BJ (cell line): Measurements from ENCODE around the gene GREB1. TPM values are rescaled to one million over a fixed set of nuclear protein-coding genes. Genes with fewer than 3 reads are reported as not detected.

Experiments
- CTCF ChIA-PET: fragments of 350-600 bp; formaldehyde crosslinking; extraction: SDS; loops from one replicate; lab custom pipeline; 2021; ENCODE audit warnings: antibody characterized with exemption, inconsistent platforms; lab: Yijun Ruan, JAX
- POLR2A ChIA-PET: fragments of 300-600 bp; sonication (Branson Sonifier 250); formaldehyde crosslinking; extraction: SDS; loops from one replicate; lab custom pipeline; 2021; ENCODE audit warnings: antibody characterized with exemption; lab: Charles Lee
- DNase-seq: peaks from one replicate; pipeline ENCODE4 v3.0.0-alpha.2; 2011; ENCODE audit warnings: low read depth
- H3K27me3 ChIP-seq: 2 replicates; pipeline ENCODE4 v1.6.0; 2011; ENCODE audit warnings: low read length; ENCODE audit not compliant: control insufficient read depth, insufficient read depth
- H3K36me3 ChIP-seq: 2 replicates; pipeline ENCODE4 v1.5.1; 2011; ENCODE audit warnings: low read length; ENCODE audit not compliant: control insufficient read depth, insufficient read depth
- H3K4me3 ChIP-seq: 2 replicates; pipeline ENCODE4 v1.5.1; 2011; ENCODE audit warnings: low read depth, mild to moderate bottlenecking, control low read depth, low read length
- CTCF ChIP-seq: IDR thresholded peaks from 2 replicates; pipeline ENCODE4 v1.5.1; 2011; ENCODE audit warnings: low read depth, mild to moderate bottlenecking, control low read depth, inconsistent platforms, low read length, moderate library complexity; ENCODE audit not compliant: insufficient read depth
- polyA plus RNA-seq: library from polyadenylated mRNA; depleted of rRNA; stranded (reverse); fragments of >200 nt; gene quantifications from 2 replicates; pipeline ENCODE4 v1.2.3, GENCODE V29; 2011

Gene GREB1
- polyA plus RNA-seq, 1 experiment = not detected

GRCh38 chr2:11677136-11678055 is 143.6 kb downstream of the GREB1 start:
- CTCF ChIA-PET = interaction anchor here (1.1 to 3.7 kb wide), 2 partner anchors 10 to 108 kb away, joined by 3 to 18 read pairs; no protein-coding TSS in a partner anchor
- Histone ChIP-seq H3K36me3 (no peaks in the 10 kb centered on the region), H3K4me3 (no peak overlapping the region), H3K27me3 (peaks cover 10% of the 10 kb centered on the region)
- DNase-seq = no peak
- POLR2A ChIA-PET = no interaction called here
- no peak for TF ChIP-seq CTCF

- ChIA-PET CTCF (interaction anchor here (0.7 to 3.7 kb wide), 3 partner anchors 9 to 14 kb away, joined by 3 to 18 read pairs (median 3); no protein-coding TSS in a partner anchor), POLR2A (no interaction called here)
- H3K36me3 ChIP-seq = no peaks in the 10 kb centered on the region
- DNase-seq = no peak
- H3K27me3 ChIP-seq = peaks cover 12% of the 10 kb centered on the region
- no peak overlapping the region for H3K4me3 ChIP-seq
- no peak for TF ChIP-seq CTCF
These were observed 144.6 kb downstream of the GREB1 start for GRCh38 chr2:11678306-11678960.

- ChIA-PET CTCF (interaction anchor here (1.1 to 3.7 kb wide), 2 partner anchors 9 to 14 kb away, joined by 3 to 18 read pairs; no protein-coding TSS in a partner anchor), POLR2A (no interaction called here)
- Histone ChIP-seq H3K4me3 (no peak overlapping the region), H3K36me3 (no peaks in the 10 kb centered on the region), H3K27me3 (peaks cover 18% of the 10 kb centered on the region)
- TF ChIP-seq CTCF = no peak
- DNase-seq = no peak
These were observed 145.2 kb downstream of the GREB1 start for GRCh38 chr2:11679016-11679415.

GRCh38 chr2:11679486-11680181 is 145.8 kb downstream of the GREB1 start:
- ChIA-PET POLR2A (no interaction called here), CTCF (interaction anchor here (1.1 to 19.9 kb wide), 5 partner anchors 8 to 104 kb away, joined by 3 to 423 read pairs (median 18); no protein-coding TSS in a partner anchor)
- no peak overlapping the region for H3K4me3 ChIP-seq
- no peak for DNase-seq
- TF ChIP-seq CTCF = no peak
- H3K36me3 ChIP-seq = no peaks in the 10 kb centered on the region
- peaks cover 19% of the 10 kb centered on the region for H3K27me3 ChIP-seq
